ENCODE results near the gene CDK18. TPM values are rescaled to one million over a fixed set of nuclear protein-coding genes. Genes with fewer than 3 reads are reported as not detected.

CDK18 gene
- total and polyA plus RNA-seq, 4 donors = 9.7 to 21.0 (median 15.0) TPM

DNA sequence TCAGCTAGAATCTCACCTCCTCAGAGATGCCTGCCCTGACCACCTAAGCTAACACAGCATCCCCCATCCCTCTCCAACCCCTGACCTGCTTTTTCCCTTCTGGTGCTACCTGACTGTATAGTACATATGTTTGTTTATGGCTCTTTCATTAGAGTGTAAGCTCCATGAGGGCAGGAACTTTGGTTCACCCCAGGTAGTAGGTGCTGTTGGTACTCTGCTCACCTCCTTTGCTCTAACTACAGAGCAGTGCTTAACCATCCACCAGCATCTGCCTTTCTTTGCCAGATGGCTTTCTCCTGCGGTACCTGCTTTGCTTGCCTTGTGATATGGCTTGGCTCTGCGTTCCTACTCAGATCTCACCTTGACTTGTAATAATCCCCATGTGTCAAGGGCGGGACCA is 29.9 kb upstream of the CDK18 start:
- TF ChIP-seq CTCF (IDR thresholded peaks at IDR 0.05; ENCODE audit: control extremely low read depth, extremely low read depth) = no peak
- Histone ChIP-seq H3K9ac (ENCODE audit: insufficient read depth in 1 of 2, low read length in 2 of 2) (no peak overlapping the region), H3K36me3 (ENCODE audit: control insufficient read depth in 4 of 4, insufficient read depth in 4 of 4, low read length in 4 of 4) (no peaks in the 10 kb centered on the region), H3K4me3 (no peak overlapping the region), H3K27ac (ENCODE audit: low read depth in 1 of 2, low read length in 1 of 2) (no peak overlapping the region), H3K4me1 (ENCODE audit: control insufficient read depth in 5 of 5, insufficient read depth in 5 of 5, low read length in 5 of 5) (no peaks in the 10 kb centered on the region), H3K27me3 (ENCODE audit: control insufficient read depth in 3 of 3, insufficient read depth in 3 of 3, low read length in 2 of 3) (peaks cover 0 to 3% (median 0%) of the 10 kb centered on the region in 3 donors), H3K9me3 (ENCODE audit: control insufficient read depth in 4 of 4, insufficient read depth in 3 of 4, low read length in 3 of 4) (peaks cover 0 to 6% (median 2%) of the 10 kb centered on the region in 4 donors)
- ATAC-seq (ENCODE audit: insufficient read depth, low FRiP score) (no peak), DNase-seq (no peak)
- WGBS, 2 donors = 92 to 96% methylated on average over 3 of the region's 3 CpGs

- H3K36me3 ChIP-seq (ENCODE audit: control insufficient read depth in 4 of 4, insufficient read depth in 4 of 4, low read length in 4 of 4) = no peaks in the 10 kb centered on the region
- ATAC-seq (ENCODE audit: insufficient read depth, low FRiP score) (no peak), DNase-seq (no peak)
- H3K4me1 ChIP-seq (ENCODE audit: control insufficient read depth in 5 of 5, insufficient read depth in 5 of 5, low read length in 5 of 5) = no peaks in the 10 kb centered on the region
- H3K27me3 ChIP-seq (ENCODE audit: control insufficient read depth in 3 of 3, insufficient read depth in 3 of 3, low read length in 2 of 3) = peaks cover 0 to 8% (median 3%) of the 10 kb centered on the region in 3 donors
- no peak overlapping the region for H3K4me3 ChIP-seq
- peaks cover 0 to 6% (median 2%) of the 10 kb centered on the region in 4 donors for H3K9me3 ChIP-seq (ENCODE audit: control insufficient read depth in 4 of 4, insufficient read depth in 3 of 4, low read length in 3 of 4)
- no peak overlapping the region for H3K27ac ChIP-seq (ENCODE audit: low read depth in 1 of 2, low read length in 1 of 2)
- TF ChIP-seq CTCF (IDR thresholded peaks at IDR 0.05; ENCODE audit: control extremely low read depth, extremely low read depth) = no peak
- no peak overlapping the region for H3K9ac ChIP-seq (ENCODE audit: insufficient read depth in 1 of 2, low read length in 2 of 2)
- 97 to 100% methylated on average over 1 of the region's 1 CpG for WGBS, 2 donors
These were observed 28.6 kb upstream of the CDK18 start for GRCh38 chr1:205475855-205476254.

DNA sequence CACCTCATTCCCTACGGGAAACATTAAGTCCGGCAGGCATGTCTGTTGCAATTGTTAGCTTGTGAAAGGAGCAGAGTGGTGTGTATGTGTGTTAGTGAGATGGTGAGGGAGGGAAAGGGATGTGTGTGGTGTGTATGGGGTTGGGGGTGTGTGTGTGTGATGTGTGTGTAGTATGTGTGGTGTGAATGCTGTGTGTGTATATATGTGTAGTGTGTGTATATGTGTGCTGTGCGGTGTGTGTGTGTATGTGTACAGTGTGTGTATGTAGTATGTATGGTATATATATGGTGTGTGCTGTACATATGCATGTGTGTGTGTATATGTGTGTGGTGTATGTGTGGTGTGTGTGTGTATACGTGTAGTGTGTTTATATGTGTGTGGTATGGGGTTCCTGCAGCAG is 27.8 kb upstream of the CDK18 start:
- DNase-seq (no peak), ATAC-seq (ENCODE audit: insufficient read depth, low FRiP score) (no peak)
- Histone ChIP-seq H3K4me3 (no peak overlapping the region), H3K9ac (ENCODE audit: insufficient read depth in 1 of 2, low read length in 2 of 2) (no peak overlapping the region), H3K9me3 (ENCODE audit: control insufficient read depth in 4 of 4, insufficient read depth in 3 of 4, low read length in 3 of 4) (peaks cover 0 to 6% (median 2%) of the 10 kb centered on the region in 4 donors), H3K4me1 (ENCODE audit: control insufficient read depth in 5 of 5, insufficient read depth in 5 of 5, low read length in 5 of 5) (no peaks in the 10 kb centered on the region), H3K27ac (ENCODE audit: low read depth in 1 of 2, low read length in 1 of 2) (no peak overlapping the region), H3K27me3 (ENCODE audit: control insufficient read depth in 3 of 3, insufficient read depth in 3 of 3, low read length in 2 of 3) (peaks cover 0 to 15% (median 3%) of the 10 kb centered on the region in 3 donors), H3K36me3 (ENCODE audit: control insufficient read depth in 4 of 4, insufficient read depth in 4 of 4, low read length in 4 of 4) (no peaks in the 10 kb centered on the region)
- no peak for TF ChIP-seq CTCF (IDR thresholded peaks at IDR 0.05; ENCODE audit: control extremely low read depth, extremely low read depth)
- 94 to 99% methylated on average over 4 of the region's 4 CpGs for WGBS, 2 donors

- TF ChIP-seq CTCF (IDR thresholded peaks at IDR 0.05; ENCODE audit: control extremely low read depth, extremely low read depth) = no peak
- Histone ChIP-seq H3K36me3 (ENCODE audit: control insufficient read depth in 4 of 4, insufficient read depth in 4 of 4, low read length in 4 of 4) (no peaks in the 10 kb centered on the region), H3K9ac (ENCODE audit: insufficient read depth in 1 of 2, low read length in 2 of 2) (no peak overlapping the region), H3K4me3 (no peak overlapping the region), H3K27ac (ENCODE audit: low read depth in 1 of 2, low read length in 1 of 2) (no peak overlapping the region), H3K9me3 (ENCODE audit: control insufficient read depth in 4 of 4, insufficient read depth in 3 of 4, low read length in 3 of 4) (peaks cover 0 to 6% (median 2%) of the 10 kb centered on the region in 4 donors), H3K27me3 (ENCODE audit: control insufficient read depth in 3 of 3, insufficient read depth in 3 of 3, low read length in 2 of 3) (peaks cover 0 to 15% (median 3%) of the 10 kb centered on the region in 3 donors), H3K4me1 (ENCODE audit: control insufficient read depth in 5 of 5, insufficient read depth in 5 of 5, low read length in 5 of 5) (no peaks in the 10 kb centered on the region)
- WGBS, 2 donors = 66 to 82% methylated on average over 6 of the region's 6 CpGs
- no peak for DNase-seq
- no peak for ATAC-seq (ENCODE audit: insufficient read depth, low FRiP score)
These were observed 27.2 kb upstream of the CDK18 start for GRCh38 chr1:205477121-205477758.

All from lung (tissue), 12 donors.